HG02571 (cell line): Measurements from ENCODE around the gene GPS2.

Experiments
- ATAC-seq: cut with Tn5 transposase; IDR thresholded peaks from one replicate; pipeline ENCODE4 v1.9.1; 2021; ENCODE audit warnings: mild to moderate bottlenecking, moderate library complexity; ENCODE audit not compliant: unreplicated experiment

The GPS2 gene, protein sequence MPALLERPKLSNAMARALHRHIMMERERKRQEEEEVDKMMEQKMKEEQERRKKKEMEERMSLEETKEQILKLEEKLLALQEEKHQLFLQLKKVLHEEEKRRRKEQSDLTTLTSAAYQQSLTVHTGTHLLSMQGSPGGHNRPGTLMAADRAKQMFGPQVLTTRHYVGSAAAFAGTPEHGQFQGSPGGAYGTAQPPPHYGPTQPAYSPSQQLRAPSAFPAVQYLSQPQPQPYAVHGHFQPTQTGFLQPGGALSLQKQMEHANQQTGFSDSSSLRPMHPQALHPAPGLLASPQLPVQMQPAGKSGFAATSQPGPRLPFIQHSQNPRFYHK

DNA sequence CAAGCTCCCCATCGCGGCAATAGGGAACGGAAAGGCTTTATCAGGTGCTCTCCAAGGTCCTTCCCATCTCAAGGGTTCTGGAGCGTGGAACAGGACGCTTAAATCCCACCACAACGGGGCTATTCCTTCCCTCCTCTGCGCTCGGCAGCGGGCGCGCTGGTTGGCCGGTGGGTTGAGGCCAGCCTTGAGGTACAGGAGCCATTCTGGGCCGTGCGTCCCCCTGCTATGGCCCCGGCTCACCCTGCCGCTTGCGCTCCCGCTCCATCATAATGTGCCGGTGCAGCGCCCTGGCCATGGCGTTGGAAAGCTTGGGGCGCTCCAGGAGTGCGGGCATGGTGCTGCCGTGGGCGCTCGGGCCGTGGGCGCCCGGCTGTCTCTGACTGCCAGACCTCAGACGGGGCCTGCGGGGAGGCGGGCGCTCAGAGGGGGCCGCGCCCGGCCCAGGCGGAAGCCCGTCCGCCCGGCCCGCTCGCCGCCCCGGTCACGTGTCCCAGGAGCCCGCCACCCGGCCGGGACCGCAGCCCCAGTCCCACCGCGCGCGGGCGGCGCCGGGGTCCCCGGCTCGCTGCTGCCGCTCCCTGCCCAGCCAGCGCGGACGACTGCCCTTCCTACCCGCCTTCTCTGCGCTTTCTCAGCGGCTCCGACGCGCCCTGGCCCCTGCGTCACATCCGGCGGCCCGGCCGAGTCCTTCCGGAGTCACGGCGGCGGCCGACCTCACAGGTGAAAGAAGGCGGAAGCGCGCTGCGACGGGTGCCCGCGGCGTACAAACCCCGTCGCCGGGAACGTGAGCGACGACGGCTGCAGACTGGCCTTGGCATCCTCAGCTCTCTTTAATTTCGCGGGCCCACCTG lies at the start of gene GPS2:
GPS2 (minus strand) TSS at position 642 of the 851 bp plus-strand sequence; CDS start at position 334, 308 bp downstream.
- ATAC-seq: peak; percentile 61

DNA sequence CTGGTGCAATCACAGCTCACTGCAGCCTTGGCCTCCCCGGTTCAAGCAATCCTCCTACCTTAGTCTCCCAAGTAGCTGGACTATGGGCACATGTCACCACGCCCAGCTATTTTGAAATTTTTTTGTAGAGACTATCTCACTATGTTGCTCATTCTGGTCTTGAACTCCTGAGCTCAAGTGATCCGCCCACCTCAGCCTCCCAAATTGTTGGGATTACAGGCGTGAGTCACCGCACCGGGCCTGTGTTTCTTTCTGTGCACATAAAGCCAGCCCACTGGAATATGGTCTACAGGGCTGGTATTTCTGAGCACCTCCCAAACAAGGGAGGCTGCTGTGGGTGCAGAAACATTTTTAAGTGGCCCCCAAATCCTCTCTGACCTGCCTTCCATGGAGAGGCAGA lies 48.2 kb upstream of the GPS2 start:
- no peak for ATAC-seq

DNA sequence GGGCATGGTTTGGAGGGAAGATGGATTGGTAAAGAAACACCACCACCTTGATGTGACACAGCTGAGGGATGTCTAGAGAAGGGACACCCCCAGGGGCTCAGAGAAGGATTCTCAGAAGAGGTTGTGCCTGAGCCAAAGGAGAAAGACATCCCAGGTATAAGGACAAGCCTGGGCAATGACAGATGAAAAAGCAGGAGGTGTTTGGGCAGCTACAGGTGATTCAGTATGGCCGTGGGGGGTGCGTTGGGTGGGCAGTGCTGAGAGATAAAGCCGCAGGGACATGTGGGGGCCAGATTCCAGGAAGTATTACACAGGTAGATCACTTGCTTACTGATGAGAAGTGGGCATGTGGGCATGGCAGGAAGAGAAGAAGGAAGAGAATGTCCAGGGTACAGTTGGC lies 46.7 kb upstream of the GPS2 start:
- ATAC-seq: no peak

DNA sequence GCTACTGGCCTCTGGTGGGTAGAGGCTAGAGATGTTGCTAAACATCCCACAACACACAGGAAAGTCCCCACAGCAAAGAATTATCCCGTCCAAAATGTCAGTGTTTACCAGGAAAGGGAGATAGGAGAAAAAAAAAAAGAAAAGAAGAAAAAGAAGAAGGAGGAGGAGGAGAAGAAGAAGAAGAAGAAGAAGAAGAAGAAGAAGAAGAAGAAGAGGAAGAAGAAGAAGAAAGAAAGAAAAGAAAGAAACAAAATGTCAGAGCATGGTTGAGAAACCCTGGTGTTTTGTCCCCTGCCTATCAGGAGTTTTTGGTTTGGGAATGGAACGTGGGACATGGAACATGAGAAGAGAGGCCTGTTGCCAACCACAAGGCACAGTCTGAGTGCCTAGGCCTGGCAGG lies 42.2 kb upstream of the GPS2 start:
- no peak for ATAC-seq

DNA sequence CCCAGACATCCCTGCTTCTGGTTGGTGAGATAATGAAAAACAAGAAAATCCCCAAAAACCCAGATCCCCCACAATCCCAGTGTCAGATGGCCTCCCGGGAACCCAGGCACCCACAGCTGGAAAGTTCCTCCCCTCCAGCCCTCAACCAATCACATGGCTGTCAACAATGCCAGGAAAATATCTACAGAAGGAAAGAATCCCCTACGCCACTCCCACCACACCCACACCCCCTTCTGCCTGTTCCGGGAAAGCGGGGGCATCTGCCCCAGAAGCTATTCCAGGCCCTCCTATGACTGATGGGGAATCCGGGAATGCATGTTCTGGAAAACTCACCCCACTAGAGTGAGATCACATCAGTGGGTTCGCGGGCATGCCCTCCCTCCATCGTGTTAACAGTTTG lies 41.6 kb upstream of the GPS2 start:
- ATAC-seq: no peak

DNA sequence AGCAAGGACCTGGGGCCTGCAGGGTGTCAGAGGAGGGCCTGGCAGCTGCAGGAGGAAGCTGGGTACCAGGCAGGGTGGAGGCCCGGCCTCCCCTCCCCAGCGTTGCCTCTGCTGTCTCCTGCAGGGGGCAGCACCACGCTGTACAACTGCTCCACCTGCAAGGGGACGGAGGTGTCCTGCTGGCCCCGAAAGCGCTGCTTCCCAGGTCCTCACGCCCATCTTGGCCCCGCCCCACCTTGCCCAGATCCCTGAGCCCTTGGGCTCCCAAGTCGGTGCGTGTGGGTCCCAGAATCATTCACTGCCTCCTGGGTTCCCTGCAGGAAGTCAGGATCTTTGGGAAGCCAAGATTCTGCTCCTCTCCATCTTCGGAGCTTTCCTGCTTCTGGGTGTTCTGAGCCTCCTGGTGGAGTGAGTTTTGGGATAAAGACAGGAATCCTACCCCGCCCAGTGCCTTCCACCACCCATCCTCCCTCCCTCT lies 41.0 kb upstream of the GPS2 start:
- no peak for ATAC-seq

DNA sequence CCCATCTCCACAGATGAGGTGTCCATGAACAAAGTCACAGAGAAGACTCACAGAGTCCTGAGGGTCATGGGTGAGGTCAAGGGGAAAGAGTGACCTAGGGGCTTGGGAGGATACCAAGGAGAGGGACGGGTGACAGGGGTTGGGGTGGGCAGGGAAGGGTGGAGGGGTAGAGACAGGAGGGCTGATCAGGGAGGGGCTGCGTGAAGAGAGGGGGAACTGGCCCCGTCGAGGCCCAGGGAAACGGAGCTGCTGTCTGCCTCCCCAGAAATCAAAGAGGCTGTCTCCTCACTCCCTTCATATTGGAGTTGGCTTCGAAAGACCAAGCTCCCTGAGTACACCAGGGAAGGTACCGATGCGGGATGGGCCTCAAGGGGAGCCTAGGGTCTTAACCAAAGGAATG lies 40.4 kb upstream of the GPS2 start:
- ATAC-seq: no peak

DNA sequence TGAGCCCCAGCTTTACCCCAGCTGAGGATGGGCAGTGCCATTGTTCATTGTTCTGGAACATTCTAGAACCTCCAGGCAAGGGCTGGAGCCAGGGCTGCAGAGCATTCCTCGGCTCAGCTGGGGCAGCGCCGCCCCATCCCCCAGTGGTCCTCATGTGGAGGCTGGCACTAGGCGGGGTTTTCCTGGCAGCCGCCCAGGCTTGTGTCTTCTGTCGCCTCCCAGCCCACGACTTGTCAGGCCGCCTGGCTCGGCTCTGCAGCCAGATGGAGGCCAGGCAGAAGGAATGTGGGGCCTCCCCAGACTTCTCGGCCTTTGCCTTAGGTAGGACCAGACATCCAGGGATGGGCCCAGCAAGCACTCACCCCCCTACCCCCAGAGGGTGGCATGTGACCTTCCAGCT lies 39.9 kb upstream of the GPS2 start, which contains the start of gene TMEM95:
TMEM95 (plus strand) TSS at position 104 of the 400 bp plus-strand sequence; CDS start at position 153, 49 bp downstream.
- no peak for ATAC-seq

DNA sequence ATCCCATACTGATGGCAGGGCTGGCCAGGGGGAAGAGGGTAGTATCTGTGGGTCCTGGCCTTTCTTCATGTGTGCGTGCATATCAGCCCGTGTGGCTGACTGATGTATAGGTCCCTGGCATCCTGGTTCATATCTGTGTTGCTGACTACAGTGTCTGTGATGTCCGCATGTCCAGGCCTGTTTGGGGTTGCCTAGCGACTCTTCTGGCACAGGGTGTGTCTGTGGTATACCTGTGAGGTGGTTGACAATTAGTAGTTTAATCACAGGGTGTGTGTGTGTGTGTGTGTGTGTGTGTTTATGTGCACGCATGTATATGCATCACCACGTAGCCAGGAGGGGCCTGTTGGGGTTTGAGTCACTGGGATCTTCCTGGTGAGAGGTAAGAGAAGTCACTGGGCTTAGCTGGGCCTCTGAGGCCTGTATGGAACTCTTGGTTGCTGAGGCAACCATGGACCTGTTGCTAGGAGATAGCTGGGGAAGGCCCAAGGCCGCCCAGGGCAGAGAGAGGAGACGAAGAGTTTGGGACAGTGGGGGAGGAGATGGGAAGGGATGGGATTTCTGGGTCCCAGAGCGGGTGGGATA lies 39.2 kb upstream of the GPS2 start:
- no peak for ATAC-seq

DNA sequence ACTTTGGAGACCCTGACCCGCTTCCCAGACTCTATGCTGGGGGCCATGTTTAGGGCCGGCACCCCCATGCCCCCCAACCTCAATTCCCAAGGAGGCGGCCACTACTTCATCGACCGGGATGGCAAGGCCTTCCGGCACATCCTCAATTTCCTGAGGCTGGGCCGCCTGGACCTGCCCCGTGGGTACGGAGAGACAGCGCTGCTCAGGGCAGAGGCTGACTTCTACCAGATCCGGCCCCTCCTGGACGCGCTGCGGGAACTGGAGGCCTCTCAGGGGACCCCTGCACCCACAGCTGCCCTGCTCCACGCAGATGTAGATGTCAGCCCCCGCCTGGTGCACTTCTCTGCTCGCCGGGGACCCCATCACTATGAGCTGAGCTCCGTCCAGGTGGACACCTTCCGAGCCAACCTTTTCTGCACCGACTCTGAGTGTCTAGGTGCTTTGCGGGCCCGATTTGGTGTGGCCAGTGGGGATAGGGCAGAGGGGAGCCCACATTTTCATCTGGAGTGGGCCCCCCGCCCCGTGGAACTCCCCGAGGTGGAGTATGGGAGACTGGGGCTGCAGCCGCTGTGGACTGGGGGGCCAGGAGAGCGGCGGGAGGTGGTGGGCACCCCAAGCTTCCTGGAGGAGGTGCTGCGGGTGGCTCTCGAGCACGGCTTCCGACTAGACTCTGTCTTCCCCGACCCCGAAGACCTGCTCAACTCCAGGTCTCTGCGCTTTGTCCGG lies 37.9 kb upstream of the GPS2 start:
- no peak for ATAC-seq

DNA sequence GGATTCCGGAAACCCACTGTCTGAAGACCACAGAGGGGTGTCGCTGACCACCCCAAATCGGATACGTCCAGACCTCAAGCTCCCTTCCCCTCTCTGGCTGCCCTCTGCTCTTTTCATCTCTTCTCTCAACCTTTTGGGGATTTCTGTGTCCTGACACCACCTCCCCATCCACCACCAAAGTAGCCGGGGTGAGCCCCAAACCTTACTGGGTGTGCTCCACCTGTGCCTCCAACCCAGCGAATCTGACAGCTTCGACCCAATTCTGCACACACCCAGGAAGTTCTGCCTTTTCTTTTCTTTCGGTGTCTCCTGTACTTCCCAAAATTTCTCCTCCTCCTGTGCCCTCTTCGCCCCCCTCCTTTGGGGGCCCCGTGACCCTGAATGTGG lies 37.3 kb upstream of the GPS2 start:
- no peak for ATAC-seq

DNA sequence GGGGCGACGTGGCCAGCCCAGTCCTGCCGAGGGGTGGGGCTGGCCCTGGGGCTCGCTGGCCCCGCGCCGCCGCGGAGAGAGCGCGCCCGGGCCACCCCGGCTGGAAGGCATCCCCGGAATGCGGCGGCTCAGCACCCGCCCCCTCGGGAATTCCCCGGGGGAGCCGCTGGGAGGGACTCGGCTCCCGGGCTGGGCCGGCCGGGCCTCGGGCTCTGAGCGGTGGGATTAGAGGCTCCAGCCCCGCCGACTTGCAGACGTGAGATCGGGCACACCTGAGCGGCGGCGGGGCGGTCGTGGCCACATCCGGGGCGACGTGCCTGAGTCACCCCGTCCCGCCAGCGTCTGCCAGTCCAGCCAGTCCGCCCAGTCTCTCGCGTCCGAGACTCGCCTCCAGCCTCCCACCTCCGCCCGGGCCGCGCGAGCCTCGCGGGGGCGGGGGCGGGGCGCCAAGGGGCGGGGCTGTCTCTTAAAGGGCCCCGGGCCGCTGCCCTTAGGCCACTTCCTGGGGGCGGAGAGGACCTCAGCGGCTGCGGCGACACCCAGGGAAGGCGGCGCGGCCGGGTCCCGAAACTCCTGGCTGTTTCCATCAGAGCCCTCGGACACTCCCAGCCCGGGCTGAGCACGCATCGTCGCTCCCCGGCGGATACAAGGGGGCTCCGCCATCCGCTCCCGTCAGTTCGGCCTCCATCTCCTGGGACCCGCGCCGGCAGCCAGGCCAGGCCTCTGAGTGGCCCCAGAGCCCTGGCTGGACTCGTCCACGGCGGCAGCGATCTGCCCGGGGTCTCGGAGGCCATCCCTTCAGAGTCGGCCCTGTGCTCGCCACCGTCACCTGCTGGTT lies 36.7 kb upstream of the GPS2 start, which contains the start of gene KCTD11:
KCTD11 (plus strand) TSS at position 498 of the 838 bp plus-strand sequence.
- peak; percentile 50 for ATAC-seq

DNA sequence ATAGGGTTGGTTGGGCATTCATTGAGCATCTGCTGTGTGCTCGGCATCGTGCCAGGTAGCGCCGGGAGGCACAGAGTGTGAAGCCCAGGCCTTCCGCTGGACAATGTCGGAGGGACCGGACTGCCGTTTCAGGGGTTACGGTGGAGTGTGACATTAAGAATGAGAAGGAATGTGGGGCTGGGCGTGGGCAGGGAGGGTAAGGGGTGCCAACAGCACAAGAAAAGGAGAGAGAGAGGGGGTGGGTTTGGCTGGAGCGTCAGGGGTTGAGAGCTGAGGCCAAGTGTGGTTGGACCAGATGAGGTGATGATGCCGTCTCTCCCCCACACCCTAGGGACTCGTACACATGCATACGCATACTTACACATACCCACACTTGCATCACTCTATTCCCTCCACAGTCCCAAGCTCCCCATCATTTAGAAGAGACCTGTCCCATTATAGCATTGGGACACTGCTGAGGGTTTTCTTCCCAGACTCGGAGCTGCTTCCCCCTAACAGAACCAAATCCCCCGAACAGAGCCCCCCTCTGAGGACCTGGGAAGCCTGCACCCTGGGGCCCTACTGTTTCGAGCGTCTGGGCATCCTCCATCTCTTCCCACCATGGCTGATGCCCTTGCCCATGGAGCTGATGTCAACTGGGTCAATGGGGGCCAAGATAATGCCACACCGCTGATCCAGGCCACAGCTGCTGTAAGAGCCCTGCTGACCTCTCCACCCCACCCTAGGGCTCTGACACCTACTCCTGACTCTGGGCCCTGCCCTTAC lies 33.5 kb upstream of the GPS2 start:
- no peak for ATAC-seq

DNA sequence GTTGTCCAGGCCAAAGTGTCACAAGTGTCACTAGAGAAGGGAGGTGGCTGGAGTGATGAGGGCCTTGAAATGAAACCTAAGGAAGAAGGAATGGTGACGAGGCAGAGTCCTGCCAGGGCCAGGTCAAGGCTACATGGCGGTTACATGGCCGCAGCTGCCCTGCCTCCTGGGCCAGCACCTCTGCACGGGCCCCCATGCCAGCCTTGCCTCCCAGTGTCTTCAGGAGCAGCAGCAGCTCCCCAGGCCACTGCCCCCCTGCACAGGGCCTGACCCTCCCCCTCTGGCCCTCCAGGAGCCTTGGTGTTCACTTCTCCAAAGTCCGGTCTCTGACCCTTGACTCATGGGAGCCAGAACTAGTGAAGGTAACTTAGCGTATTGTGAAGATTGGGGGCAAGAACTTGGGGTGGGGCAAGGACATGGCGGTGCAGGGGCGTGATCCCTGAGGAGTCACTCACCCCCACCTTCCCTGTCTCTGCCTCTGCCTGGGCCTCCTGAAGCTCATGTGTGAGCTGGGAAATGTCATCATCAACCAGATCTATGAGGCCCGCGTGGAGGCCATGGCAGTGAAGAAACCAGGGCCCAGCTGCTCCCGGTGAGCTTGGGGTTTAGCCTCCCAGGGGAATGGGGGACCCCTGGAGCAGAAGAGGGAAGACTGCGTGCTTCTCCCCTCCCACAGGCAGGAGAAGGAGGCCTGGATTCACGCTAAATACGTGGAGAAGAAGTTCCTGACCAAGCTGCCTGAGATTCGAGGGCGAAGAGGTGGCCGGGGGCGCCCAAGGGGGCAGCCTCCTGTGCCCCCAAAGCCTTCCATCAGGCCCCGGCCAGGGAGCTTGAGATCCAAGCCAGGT lies 32.7 kb upstream of the GPS2 start:
- no peak for ATAC-seq

DNA sequence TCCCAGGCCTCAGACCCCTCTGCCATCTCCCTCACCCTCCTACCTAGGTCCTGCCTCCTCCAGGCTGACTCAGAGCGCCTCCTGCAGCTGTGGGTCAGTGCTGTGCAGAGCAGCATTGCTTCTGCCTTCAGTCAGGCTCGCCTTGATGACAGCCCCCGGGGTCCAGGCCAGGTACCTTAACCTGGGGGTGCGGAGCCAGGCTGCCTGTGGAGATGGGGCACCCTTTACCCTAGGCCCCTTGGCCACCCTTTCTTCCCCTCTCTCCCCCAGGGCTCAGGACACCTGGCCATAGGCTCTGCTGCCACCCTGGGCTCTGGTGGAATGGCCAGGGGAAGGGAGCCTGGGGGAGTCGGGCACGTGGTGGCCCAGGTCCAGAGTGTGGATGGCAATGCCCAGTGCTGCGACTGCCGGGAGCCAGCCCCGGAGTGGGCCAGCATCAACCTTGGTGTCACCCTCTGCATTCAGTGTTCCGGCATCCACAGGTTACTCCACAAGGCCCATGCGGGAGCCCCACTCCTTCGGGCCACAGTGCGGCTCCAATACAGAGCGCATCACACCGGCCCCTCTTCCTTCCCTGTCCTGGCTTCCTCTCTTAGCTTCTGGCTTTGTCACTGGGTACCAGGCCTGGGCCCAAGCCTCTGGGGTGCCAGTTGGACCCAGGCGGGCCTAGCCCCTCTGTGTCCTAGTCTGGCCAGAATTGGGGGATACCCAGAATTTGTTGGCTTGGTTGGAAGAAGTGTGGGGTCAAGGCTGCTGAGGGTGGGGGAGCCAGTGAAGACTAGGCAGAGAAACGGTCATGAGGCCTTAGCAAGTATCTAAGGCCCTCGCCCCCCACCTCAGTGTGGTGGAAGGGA lies 31.8 kb upstream of the GPS2 start:
- no peak for ATAC-seq

DNA sequence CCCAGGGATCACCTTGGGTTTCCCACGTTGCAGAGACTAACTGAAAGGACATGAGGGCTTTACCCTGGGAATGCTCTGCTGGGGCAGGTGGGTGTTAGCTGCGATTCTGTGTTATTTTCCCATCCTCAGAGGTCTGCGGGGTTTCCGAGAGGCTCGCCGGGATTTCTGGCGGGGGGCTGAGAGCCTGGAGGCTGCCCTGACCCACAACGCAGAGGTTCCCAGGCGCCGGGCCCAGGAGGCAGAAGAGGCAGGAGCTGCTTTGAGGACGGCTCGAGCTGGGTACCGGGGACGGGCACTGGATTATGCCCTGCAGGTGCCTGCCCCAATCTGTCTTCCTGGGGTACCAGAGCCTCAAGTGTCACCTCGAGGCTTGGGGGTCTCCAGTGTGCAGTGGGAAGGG lies 28.1 kb upstream of the GPS2 start:
- ATAC-seq: no peak

DNA sequence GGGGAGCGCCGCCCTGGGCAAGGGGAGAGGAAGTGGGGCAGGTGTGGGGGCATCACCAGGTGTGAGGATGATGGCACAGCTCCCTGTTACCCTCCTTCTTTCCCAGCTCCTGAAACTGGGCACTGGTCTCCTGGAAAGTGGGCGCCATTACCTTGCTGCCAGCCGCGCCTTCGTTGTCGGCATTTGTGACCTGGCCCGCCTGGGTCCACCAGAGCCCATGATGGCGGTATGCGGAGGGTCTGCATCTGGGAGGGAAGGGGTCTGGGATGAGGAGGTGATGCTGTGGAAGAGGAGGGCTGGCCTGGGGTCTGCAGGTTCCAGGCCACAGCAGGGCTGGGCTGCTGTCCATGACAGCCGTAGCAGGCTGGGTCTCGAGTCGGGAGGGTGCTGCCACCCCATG lies 26.7 kb upstream of the GPS2 start:
- no peak for ATAC-seq
